Breast epithelium (tissue), 4 donors: ENCODE results near the gene DIP2B. TPM values are rescaled to one million over a fixed set of nuclear protein-coding genes. Genes with fewer than 3 reads are reported as not detected.
A peak's percentile ranks its signal among the peaks of the same experiment; 100 is the strongest.
"Not testable (repeated sequence)": the region's sequence is repeated elsewhere in the genome, so short reads cannot be mapped to it uniquely, and the experiment has no call there.

Source experiments
- DNase-seq, 2 donors: peaks; one replicate each; pipeline ENCODE4 v3.0.0-alpha.2; 2019; ENCODE audit warnings: low spot score in 2 of 2
- H3K27ac ChIP-seq, 2 donors: fragments of 200-600 bp; sonication (generic) in 1 of 2; one replicate each; pipeline ENCODE4 v1.5.1; 2016 to 2019; ENCODE audit warnings: mild to moderate bottlenecking in 1 of 2
- H3K27me3 ChIP-seq, 2 donors: fragments of 200-600 bp; sonication (generic) in 1 of 2; one replicate each; pipeline versions ENCODE4 v1.5.1 to v1.6.0; 2017 to 2019; ENCODE audit warnings: control low read depth in 1 of 2, mild to moderate bottlenecking in 1 of 2
- H3K36me3 ChIP-seq: fragments of 200-600 bp; one replicate; pipeline ENCODE4 v1.5.1; 2019
- H3K4me1 ChIP-seq, 2 donors: fragments of 200-600 bp; sonication (generic); one replicate each; pipeline ENCODE4 v1.5.1; 2016 to 2019; ENCODE audit warnings: control low read depth in 1 of 2
- H3K4me3 ChIP-seq, 3 donors: fragments of 200-600 bp; sonication (generic); 1 replicate in 2 of 3; 2 replicates in 1 of 3; pipeline ENCODE4 v1.5.1; 2016 to 2019; ENCODE audit warnings: mild to moderate bottlenecking in 3 of 3, moderate library complexity in 2 of 3
- H3K9me3 ChIP-seq, 2 donors: fragments of 200-600 bp; sonication (generic) in 1 of 2; one replicate each; pipeline ENCODE4 v1.5.1; 2016 to 2019; ENCODE audit warnings: control low read depth in 1 of 2
- POLR2A ChIP-seq: fragments of 450-650 bp; IDR thresholded peaks from one replicate; pipeline ENCODE4 v1.6.1; 2016; ENCODE audit warnings: antibody characterized with exemption, mild to moderate bottlenecking, moderate library complexity
- POLR2AphosphoS5 ChIP-seq, 3 donors: sonication (generic); formaldehyde crosslinking; IDR thresholded peaks; one replicate each; pipeline ENCODE4 v1.6.1; 2017; ENCODE audit warnings: antibody characterized with exemption in 3 of 3
- intact Hi-C: fragments of 100-400 bp; cut with DNase I; formaldehyde crosslinking; loops from one replicate; pipeline ENCODE4 v1.15.1; 2023; ENCODE audit warnings: low total_unique reads
- total RNA-seq, 3 donors: library from RNA; depleted of rRNA; stranded (reverse); fragments of >200 nt; gene quantifications; one replicate each; pipeline ENCODE4 v1.1.0, GENCODE V29; 2016
- TF ChIP-seq, protein P1 (sequence below), 3 donors: fragments of 450-650 bp; IDR thresholded peaks; one replicate each; pipeline ENCODE4 v1.5.1; 2016 to 2017; ENCODE audit warnings: antibody characterized with exemption in 3 of 3, mild to moderate bottlenecking in 3 of 3, moderate library complexity in 3 of 3

DIP2B gene
- total RNA-seq, 3 donors from 2014 or later: 26.6 to 44.8 (median 33.4) TPM

DNA sequence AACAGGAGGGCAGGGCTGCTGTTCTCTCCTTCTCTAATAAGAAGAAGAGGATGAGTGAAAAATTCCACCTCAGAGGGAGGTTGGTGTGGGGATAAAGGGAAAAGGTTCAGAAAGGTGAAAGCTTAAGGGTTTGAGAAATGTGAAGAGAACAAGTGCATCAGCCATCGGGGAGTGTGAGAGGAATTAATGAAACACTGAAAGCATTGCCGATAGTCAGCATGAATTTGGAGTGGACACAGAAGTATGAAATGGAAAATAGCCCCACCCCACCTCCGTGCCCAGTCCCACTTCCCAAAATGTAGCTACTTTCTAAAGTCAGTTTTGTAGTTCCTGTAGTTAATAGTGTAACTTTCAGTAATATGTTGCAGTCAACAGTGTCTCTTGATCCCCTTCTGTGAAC, 33.4 kb downstream of the DIP2B start:
- Histone ChIP-seq H3K9me3 (no peaks in the 10 kb centered on the region), H3K36me3 (no peaks in the 10 kb centered on the region), H3K4me1 (no peaks in the 10 kb centered on the region), H3K27ac (peak overlapping the region; percentile 65 to 68), H3K4me3 (no peak overlapping the region), H3K27me3 (no peaks in the 10 kb centered on the region)
- TF ChIP-seq POLR2AphosphoS5 (IDR thresholded peaks at IDR 0.05) (no peak), POLR2A (no peak)
- TF ChIP-seq, protein P1, sequence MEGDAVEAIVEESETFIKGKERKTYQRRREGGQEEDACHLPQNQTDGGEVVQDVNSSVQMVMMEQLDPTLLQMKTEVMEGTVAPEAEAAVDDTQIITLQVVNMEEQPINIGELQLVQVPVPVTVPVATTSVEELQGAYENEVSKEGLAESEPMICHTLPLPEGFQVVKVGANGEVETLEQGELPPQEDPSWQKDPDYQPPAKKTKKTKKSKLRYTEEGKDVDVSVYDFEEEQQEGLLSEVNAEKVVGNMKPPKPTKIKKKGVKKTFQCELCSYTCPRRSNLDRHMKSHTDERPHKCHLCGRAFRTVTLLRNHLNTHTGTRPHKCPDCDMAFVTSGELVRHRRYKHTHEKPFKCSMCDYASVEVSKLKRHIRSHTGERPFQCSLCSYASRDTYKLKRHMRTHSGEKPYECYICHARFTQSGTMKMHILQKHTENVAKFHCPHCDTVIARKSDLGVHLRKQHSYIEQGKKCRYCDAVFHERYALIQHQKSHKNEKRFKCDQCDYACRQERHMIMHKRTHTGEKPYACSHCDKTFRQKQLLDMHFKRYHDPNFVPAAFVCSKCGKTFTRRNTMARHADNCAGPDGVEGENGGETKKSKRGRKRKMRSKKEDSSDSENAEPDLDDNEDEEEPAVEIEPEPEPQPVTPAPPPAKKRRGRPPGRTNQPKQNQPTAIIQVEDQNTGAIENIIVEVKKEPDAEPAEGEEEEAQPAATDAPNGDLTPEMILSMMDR (IDR thresholded peaks at IDR 0.05): no peak
- no peak for DNase-seq
- intact Hi-C loops: no loop called here

DNA sequence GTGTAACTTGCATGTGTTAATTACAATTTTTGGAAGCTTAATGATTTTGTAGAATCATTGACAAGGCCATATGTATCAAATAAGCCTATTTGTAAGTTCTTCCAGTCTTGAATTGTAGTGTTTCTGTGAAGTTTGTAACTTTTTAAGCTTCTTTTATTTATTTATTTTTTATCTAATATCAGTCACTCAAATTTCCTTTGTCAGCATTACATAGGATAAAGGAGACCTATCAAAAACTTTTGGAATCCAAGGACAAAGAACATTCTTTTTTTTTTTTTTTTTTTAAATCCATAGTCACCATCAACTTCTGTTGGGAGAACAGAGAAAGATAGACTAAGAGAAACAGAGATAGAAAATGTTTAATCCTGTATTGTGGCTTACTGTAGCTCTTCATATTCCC, 36.4 kb downstream of the DIP2B start:
- no peaks in the 10 kb centered on the region for H3K4me1 ChIP-seq
- no peaks in the 10 kb centered on the region for H3K27me3 ChIP-seq
- no peaks in the 10 kb centered on the region for H3K9me3 ChIP-seq
- intact Hi-C loops: no loop called here
- TF ChIP-seq POLR2A (no peak), POLR2AphosphoS5 (IDR thresholded peaks at IDR 0.05) (no peak)
- TF ChIP-seq, protein P1 (IDR thresholded peaks at IDR 0.05): no peak
- H3K4me3 ChIP-seq: no peak overlapping the region
- no peak for DNase-seq
- no peaks in the 10 kb centered on the region for H3K36me3 ChIP-seq
- no peak overlapping the region for H3K27ac ChIP-seq

DNA sequence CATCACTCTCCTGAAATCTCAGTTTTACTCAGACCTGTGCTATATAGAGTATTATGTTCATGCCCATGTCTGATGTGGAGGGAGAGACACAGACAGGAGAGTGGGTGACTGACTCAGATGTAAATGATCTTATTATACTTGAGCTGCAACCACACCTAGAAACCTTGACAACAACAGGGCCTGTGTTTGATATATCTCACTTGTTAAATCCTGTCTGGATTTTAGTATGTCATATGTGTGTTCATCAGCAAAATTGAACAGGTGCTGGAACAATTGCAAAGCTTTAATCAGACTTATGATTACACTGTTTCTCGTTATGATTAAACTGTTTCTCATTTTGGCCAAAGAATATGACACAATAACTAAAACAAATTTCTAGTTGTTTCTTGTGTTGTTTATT, 37.7 kb downstream of the DIP2B start:
- H3K4me1 ChIP-seq: no peaks in the 10 kb centered on the region
- H3K36me3 ChIP-seq: no peaks in the 10 kb centered on the region
- no peak overlapping the region for H3K27ac ChIP-seq
- H3K9me3 ChIP-seq: no peaks in the 10 kb centered on the region
- intact Hi-C loops: no loop called here
- TF ChIP-seq, protein P1 (IDR thresholded peaks at IDR 0.05): no peak
- TF ChIP-seq POLR2A: no peak
- no peak for TF ChIP-seq POLR2AphosphoS5 (IDR thresholded peaks at IDR 0.05)
- no peak for DNase-seq
- no peaks in the 10 kb centered on the region for H3K27me3 ChIP-seq
- H3K4me3 ChIP-seq: no peak overlapping the region

DNA sequence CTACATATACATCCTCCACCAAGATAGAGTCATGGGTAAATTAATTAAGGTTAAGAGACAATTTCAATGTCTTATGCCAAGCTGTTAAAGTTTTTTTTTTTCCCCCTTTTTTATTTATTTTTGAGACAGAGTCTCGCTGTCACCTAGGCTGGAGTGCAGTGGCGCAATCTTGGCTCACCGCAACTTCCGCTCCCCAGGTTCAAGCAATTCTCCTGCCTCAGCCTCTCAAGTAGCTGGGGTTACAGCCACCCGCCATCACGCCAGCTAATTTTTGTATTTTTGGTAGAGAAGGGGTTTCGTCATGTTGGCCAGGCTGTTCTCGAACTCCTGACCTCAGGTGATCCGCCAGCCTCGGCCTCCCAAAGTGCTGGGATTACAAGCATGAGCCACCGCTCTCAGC, 38.4 kb downstream of the DIP2B start:
- H3K4me3 ChIP-seq, H3K27me3 ChIP-seq, H3K4me1 ChIP-seq, intact Hi-C loops, H3K9me3 ChIP-seq, DNase-seq, H3K36me3 ChIP-seq, H3K27ac ChIP-seq: not testable (repeated sequence)

DNA sequence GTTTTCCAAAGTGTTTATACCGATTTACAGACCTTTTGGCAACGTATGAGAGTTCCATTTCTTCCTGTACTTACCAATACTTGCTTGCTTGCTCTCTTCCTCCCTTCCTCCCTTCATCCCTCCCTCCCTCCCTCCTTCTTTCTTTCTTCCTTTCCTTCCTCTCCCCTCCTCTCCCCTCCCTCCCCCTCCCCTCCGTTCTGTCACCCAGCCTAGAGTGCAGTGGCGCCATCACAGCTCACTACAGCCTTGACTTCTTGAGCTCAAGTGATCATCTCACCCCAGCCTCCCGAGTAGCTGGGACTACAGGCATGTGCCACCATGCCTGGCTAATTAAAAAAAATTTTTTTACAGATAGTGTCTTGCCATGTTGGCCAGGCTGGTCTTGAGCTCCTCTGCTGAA, 40.4 kb downstream of the DIP2B start:
- intact Hi-C loops: no loop called here
- TF ChIP-seq, protein P1 (IDR thresholded peaks at IDR 0.05): no peak
- TF ChIP-seq POLR2AphosphoS5 (IDR thresholded peaks at IDR 0.05) (no peak), POLR2A (no peak)
- Histone ChIP-seq H3K27ac (no peak overlapping the region), H3K27me3 (no peaks in the 10 kb centered on the region), H3K36me3 (no peaks in the 10 kb centered on the region), H3K4me3 (no peak overlapping the region), H3K9me3 (no peaks in the 10 kb centered on the region), H3K4me1 (no peaks in the 10 kb centered on the region)
- no peak for DNase-seq

DNA sequence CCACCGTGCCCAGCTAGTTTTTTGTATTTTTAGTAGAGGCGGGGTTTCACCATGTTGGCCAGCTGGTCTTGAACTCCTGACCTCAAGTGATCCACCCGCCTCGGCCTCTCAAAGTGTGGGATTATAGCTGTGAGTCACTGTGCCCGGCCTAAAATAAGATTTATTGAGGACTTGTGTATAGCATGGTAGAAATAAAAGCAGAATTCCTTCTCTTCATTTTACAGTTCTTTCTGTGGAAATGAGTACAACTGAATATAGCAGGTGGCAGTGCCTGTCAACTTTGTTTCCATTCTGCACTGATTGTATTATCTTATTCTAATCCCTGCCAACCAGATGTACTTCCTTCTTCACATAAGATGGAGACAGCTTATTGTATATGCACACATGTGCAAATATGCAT, 41.0 kb downstream of the DIP2B start:
- intact Hi-C loops: no loop called here
- Histone ChIP-seq H3K4me1 (no peaks in the 10 kb centered on the region), H3K36me3 (no peaks in the 10 kb centered on the region)

More for the DNA sequence above, 41.0 kb downstream of the DIP2B start:
- Histone ChIP-seq H3K27ac (no peak overlapping the region), H3K9me3 (no peaks in the 10 kb centered on the region), H3K27me3 (no peaks in the 10 kb centered on the region), H3K4me3 (no peak overlapping the region)
- TF ChIP-seq POLR2A: no peak
- TF ChIP-seq, protein P1 (IDR thresholded peaks at IDR 0.05): no peak
- TF ChIP-seq POLR2AphosphoS5 (IDR thresholded peaks at IDR 0.05): no peak
- DNase-seq: no peak
